Neutrophil (primary cell): ENCODE measurements around the gene RAD51AP2.

Experiments
- H3K27ac ChIP-seq: fragments of 200-600 bp; sonication (generic); 2 replicates; pipeline ENCODE4 v1.5.1; 2016; ENCODE audit warnings: mild to moderate bottlenecking, moderate library complexity
- H3K27me3 ChIP-seq: fragments of 200-600 bp; sonication (generic); 2 replicates; pipeline ENCODE4 v1.6.0; 2016; ENCODE audit warnings: mild to moderate bottlenecking
- H3K36me3 ChIP-seq: fragments of 200-600 bp; sonication (generic); 2 replicates; pipeline ENCODE4 v1.5.1; 2017
- H3K4me1 ChIP-seq, 2 experiments: fragments of 200-600 bp in 1 of 2; sonication (generic) in 1 of 2; 1 replicate in 1 of 2; 2 replicates in 1 of 2; pipeline versions ENCODE4 v1.5.1 to v1.6.1; 2013 to 2016; ENCODE audit warnings: low read depth in 1 of 2, low read length in 1 of 2, mild to moderate bottlenecking in 1 of 2, moderate library complexity in 1 of 2; ENCODE audit not compliant: control insufficient read depth in 1 of 2, insufficient read depth in 1 of 2
- H3K4me3 ChIP-seq, 2 experiments: fragments of 200-600 bp in 1 of 2; sonication (generic) in 1 of 2; 1 replicate in 1 of 2; 2 replicates in 1 of 2; pipeline ENCODE4 v1.5.1; 2013 to 2016; ENCODE audit warnings: low read depth in 1 of 2, low read length in 1 of 2, mild to moderate bottlenecking in 1 of 2, moderate library complexity in 1 of 2
- H3K9me3 ChIP-seq: fragments of 200-600 bp; sonication (generic); 2 replicates; pipeline ENCODE4 v1.5.1; 2016
- TF ChIP-seq, protein P1 (sequence below): fragments of 200-600 bp; sonication (generic); IDR thresholded peaks from 2 replicates; pipeline ENCODE4 v1.5.1; 2016; ENCODE audit warnings: antibody characterized with exemption

RAD51AP2 gene

DNA sequence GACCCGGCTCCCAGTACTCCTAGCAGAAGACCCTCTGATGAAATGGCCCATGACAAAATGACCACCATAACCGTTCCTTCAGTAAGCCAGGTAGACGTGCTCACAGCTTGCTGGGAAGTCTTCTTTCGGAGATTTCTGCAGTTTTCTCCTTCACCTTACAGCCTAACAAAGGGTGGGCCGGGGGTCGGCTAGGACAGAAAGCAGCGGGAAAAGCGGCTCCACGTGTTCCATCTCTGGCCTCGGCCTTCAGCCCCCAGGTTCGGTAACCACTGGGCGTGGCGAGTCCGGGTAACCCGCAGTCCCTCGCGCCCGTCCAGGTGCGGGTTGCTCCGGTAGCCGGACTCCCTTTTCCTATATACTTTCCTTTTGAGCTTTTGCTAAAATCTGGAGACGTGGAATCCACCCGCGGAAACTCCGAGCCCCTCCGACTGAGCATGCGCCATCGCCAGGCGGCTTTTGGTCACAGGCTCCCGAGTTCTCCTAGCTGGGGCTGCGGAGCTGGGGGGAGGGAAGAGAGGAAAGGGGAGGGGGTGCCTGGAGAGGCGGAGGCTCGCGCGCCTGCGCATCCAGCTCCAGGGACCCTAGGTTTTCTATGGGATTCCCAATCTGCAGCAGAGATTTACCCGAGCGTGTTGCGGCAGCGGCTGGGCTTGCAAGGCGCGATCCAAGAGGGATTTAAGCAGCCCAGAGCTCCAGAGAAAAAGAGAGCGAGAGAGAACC lies 22.0 kb upstream of the RAD51AP2 start, which contains the start of gene VSNL1:
TSS of gene VSNL1 (plus strand) at position 604 of the 720 bp plus-strand sequence. CDS start 51,379 bp downstream, outside the sequence.
- H3K4me1 ChIP-seq, result no peaks in the 10 kb centered on the region
- no peak within 1 kb of the TSS for H3K4me3 ChIP-seq
- no peak within 1 kb of the TSS for H3K27ac ChIP-seq
- H3K9me3 ChIP-seq, result no peaks in the 10 kb centered on the region
- TF ChIP-seq, protein P1, sequence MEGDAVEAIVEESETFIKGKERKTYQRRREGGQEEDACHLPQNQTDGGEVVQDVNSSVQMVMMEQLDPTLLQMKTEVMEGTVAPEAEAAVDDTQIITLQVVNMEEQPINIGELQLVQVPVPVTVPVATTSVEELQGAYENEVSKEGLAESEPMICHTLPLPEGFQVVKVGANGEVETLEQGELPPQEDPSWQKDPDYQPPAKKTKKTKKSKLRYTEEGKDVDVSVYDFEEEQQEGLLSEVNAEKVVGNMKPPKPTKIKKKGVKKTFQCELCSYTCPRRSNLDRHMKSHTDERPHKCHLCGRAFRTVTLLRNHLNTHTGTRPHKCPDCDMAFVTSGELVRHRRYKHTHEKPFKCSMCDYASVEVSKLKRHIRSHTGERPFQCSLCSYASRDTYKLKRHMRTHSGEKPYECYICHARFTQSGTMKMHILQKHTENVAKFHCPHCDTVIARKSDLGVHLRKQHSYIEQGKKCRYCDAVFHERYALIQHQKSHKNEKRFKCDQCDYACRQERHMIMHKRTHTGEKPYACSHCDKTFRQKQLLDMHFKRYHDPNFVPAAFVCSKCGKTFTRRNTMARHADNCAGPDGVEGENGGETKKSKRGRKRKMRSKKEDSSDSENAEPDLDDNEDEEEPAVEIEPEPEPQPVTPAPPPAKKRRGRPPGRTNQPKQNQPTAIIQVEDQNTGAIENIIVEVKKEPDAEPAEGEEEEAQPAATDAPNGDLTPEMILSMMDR, result no peak
- no peaks in the 10 kb centered on the region for H3K36me3 ChIP-seq
- peaks cover 91% of the 10 kb centered on the region for H3K27me3 ChIP-seq

DNA sequence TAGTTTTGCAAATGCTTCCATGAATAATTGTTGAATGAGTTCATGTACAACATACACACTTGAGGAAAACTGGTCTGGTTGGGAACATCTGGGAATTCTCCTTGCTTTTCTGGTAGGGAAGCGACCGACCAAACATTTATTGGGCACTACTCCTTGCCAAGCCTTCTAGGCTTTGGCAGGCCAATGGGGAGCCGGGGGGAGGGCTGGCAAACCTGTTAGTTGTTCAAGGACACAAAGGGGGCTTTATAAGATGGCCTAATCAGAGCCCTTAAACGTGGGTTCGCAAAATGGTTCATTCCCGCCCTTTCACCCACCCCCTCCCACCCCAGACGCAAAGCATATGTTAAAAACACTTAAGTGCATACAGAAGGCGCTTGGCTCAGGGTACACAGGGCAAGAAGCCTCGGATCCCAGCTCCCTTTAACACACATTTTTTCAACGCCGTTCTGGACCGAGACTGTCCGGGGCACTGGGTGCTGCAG lies 21.4 kb upstream of the RAD51AP2 start:
- Histone ChIP-seq H3K4me1 (no peaks in the 10 kb centered on the region), H3K36me3 (no peaks in the 10 kb centered on the region), H3K4me3 (no peak overlapping the region), H3K27ac (no peak overlapping the region), H3K27me3 (peaks cover 95% of the 10 kb centered on the region), H3K9me3 (no peaks in the 10 kb centered on the region)
- TF ChIP-seq, protein P1, result no peak

DNA sequence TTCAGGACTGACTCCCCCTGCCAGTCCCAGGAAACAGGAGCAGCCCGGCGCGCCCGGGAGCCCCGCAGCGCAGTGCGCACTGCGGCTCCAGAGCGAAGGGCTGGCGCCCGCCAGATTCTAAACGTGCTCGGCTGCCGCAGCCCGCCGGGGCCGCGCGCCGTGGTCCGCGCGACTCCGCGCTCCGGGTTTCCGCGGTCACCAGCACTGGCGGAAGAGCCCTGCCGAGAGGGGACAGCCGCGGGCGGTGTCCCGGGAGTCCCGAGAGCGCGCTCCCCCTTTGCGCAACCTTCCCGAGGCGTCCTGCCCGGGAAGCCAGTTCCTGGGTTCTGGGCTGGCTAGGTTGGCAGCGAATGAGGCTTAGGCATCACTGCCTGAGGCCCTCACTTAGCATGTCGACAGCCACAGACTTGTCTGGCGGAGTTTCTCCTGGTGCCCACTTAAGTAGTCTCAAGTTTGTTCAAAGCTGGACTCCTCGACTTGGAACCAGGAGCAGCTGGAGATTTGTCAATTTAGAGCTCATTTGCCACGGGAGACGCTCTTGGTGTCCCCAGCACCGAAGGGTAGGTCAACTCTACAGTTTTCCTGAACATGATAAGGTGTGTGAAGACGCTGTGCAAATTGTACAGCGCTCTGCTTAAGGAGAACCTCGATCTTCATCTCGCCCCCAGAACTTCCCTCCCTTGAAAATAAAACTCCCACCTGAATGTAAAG lies 20.8 kb upstream of the RAD51AP2 start:
- Histone ChIP-seq H3K27ac (no peak overlapping the region), H3K4me3 (no peak overlapping the region), H3K27me3 (peaks cover 88% of the 10 kb centered on the region), H3K9me3 (no peaks in the 10 kb centered on the region), H3K36me3 (no peaks in the 10 kb centered on the region), H3K4me1 (no peaks in the 10 kb centered on the region)
- TF ChIP-seq, protein P1, result no peak

DNA sequence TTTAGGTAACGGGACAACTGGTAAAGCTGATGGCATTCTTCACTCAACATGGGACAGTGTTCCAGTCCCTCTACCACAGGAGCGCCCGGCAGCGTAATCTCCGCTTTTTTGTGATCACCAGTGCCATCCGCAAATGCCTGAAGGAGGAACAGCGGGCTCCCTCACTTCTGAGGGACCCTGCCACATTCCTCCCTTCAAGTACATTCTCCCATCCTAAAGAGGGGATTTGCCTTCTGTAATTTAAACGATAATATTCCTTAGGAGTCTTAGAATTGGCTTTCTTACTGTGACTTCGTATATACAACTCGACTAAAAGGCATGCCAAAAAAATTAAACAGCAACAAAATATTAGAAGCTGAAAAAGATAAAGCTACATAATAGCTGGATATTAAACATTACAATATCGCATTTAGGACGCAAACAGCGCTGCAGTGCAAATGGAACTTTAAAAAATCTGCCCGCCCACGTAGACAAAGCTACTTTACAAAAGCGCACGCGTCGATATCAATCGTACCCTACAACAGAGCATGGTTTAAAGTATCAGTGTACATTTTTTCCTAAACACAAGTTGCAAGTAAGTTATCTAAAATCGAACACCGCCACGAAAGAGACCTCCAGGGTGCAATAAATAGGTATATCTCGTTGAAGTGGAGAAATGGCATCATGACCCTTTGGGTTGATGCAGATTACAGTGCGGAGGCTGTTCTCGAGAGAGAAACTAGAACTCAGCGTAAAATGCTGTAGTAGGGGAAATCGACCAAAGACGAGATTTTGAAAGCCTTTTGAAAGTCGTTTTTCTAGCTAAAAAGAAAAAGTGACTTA lies 20.0 kb upstream of the RAD51AP2 start:
- Histone ChIP-seq H3K36me3 (no peaks in the 10 kb centered on the region), H3K9me3 (no peaks in the 10 kb centered on the region), H3K4me3 (no peak overlapping the region), H3K4me1 (no peaks in the 10 kb centered on the region), H3K27me3 (peaks cover 81% of the 10 kb centered on the region), H3K27ac (no peak overlapping the region)
- TF ChIP-seq, protein P1, result no peak

DNA sequence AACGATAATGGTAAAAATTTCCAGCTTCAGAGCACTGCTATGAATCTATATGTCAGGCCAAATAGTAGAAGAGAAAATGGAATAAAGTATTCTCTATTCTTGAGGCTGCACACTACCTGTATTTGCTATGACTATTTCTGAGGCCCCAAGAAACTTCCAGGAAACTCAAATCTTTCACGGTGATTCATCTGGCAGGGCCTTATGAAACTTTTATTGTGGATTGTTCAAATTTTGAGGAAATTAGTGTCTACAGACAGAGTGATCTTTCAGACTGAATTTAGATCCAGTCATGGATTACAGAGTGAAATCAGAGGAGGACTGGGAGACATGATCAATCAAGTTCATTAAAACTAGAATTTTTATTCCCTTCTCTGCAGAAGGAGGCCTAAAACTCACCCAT lies 18.2 kb upstream of the RAD51AP2 start:
- TF ChIP-seq, protein P1, result no peak

More for the DNA sequence above, 18.2 kb upstream of the RAD51AP2 start:
- no peak overlapping the region for H3K4me3 ChIP-seq
- no peaks in the 10 kb centered on the region for H3K4me1 ChIP-seq
- peaks cover 63% of the 10 kb centered on the region for H3K27me3 ChIP-seq
- no peaks in the 10 kb centered on the region for H3K9me3 ChIP-seq
- H3K27ac ChIP-seq, result no peak overlapping the region
- no peaks in the 10 kb centered on the region for H3K36me3 ChIP-seq
